ENCODE results near the gene DENND1B.
A peak's percentile ranks its signal among the peaks of the same experiment; 100 is the strongest.
"Not testable (repeated sequence)": the region's sequence is repeated elsewhere in the genome, so short reads cannot be mapped to it uniquely, and the experiment has no call there.

DENND1B gene

DNA sequence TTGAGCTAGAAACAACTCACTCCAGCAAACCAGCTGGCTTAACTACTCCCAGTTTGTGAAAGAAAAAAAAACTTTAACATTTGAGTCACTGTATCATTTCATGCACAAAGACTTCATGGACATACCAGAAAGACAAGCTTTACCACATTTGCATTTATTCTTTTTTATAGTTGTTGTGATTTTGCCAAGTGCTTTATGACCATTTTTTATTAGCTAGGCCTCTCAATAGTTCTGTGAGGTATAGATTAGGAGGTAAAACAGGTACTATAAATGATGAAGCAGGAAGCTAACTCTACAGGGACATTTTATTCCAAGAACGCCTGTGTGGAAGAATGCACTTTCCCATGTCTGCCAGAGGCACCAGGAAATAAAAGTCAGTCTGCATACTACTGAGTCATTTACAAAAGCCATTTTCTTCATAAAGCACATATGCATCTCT lies 8.2 kb upstream of the DENND1B start:
- no peak for DNase-seq (ENCODE audit: low read depth in 2 of 3, low spot score in 1 of 3)

DNA sequence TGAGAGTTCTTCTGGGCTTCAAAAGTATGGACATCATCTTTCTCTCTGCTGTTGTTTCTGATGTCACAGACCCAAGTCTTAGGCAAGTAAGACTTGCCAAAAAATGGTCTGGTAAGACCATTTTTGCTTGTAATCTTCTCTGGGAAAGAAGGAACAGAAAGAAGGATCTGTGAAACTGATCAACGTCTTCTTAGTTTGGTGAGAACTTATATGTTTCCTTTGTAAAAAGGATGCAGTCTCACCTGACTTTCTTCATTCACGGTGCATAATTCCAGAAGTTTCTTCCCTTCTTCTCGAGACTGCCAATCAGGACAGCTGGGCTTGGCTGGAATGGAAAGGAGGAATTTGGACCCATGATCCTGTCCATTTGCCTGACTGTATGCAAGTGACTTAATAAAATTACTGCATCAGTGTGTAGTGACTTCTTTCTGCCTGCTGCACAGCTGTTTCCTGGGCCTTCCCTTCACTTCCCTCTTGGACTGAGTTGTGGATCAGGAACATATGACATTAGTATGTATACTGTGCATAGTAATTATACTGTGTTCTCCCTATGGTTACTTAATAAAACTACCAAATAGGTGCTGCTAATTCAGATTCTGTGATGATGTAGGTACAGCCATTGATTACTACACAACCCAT lies 7.6 kb upstream of the DENND1B start:
- no peak for DNase-seq (ENCODE audit: low read depth in 2 of 3, low spot score in 1 of 3)

DNA sequence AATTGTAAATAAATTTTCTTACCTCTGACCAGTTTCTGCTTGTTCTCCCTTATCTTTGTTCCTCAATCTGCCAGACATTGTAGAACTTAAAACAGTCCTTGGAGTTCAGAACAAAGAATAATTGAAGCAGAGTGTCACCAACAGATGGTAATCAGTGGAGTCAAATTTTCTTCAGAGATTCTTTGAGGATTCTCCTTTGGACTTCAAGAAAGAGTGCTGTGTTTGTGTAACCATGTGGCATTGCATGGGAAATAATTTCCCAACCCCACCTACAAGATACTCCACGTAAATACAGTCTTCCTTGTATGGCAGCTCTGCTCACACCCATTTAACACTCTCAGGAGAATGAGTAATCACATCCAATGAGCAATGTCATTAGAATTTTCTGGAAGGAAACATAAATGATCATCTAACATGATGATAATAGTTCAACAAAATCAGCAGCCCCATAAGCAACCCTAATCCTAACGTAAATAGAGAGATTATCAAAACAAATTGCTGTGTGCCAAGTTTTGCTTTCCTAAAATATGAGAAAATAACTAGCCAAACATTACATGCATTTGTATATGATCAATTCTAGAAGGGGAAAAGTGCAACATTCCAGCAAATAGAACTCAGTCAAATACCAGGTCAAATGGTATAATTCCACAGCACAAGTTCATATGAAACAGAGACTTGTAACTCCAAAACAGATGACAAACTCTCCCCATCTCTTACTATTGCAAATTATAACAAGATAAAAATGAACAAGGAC lies 6.9 kb upstream of the DENND1B start:
- no peak for DNase-seq (ENCODE audit: low read depth in 2 of 3, low spot score in 1 of 3)

DNA sequence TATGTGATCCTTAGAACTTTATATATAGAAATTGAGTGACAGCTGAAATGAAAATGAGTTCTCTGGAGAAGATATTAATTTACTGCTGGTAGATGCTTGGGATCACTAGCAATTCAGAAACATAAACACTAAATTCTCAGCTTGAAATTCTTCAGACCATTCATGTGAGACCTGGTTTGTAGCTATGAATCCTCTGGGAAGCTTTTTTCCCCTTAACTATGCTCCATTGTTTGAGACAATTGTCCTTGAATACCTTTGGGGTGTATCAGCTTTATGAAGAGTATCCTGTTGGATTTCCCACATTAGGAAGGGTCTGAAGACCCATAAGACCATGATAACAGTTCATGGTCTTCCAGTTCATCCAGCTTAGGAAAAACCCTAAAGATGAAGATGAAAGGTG lies 4.6 kb upstream of the DENND1B start:
- no peak for DNase-seq (ENCODE audit: low read depth in 2 of 3, low spot score in 1 of 3)

DNA sequence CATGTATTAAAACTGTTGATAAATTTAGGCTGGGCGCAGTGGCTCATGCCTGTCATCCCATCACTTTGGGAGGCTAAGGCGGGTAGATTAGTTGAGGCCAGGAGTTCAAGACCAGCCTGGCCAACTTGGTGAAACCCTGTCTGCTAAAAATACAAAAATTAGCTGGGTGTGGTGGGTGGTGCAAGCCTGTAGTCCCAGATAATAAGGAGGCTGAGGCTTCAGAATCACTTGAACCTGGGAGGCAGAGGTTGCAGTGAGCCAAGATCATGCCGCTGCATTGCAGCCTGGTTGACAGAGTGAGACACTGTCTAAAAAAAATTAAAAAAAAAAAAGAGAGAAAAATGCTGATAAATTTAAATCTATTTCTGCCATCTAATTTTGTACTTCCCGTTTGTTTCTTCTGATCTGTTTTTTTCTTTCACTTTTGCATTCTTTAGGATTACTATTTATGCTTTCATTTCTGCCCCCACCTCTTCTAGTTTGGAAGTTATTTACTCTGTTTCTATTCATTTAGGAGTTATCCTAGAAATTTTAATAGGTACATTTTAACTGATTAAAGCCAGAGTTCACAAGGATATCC lies 3.2 kb upstream of the DENND1B start:
- DNase-seq (ENCODE audit: low read depth in 2 of 3, low spot score in 1 of 3) = no peak

DNA sequence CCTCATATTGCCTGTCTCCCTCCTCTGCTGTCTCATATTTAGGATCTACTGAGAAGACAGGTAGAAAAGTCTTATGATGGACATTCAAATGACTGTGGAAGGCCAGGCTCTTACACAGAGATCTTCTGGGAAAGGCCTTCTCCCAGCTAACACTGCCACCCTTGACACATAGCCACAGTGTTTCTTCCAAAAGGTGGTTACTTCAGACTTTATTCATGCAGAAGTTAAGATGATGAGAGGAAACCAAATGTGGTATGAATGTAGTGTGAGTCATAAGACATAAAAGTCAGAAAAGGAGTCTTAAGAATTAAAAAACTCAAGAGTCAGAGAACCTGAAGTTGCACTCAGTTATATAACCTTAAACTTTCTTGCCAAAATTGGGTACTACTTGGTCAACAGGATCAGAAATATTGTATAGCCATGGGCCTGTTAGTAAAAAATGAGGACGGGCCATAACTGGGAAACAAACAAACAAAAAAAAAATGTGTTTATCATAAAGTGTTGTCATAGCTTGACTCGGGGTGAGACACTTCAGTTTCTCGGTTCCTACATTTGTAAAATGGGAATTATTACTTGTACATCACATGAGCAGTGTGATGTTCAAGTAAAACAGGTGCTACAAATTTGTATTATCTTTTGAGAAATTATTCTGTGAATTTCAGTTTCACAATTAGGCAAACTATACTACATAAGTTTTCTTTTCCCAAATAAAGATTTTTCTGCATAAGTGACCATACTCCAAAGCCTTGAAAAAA lies 1.2 kb upstream of the DENND1B start:
- peak in 1 of 3 donors; percentile 51 for DNase-seq (ENCODE audit: low read depth in 2 of 3, low spot score in 1 of 3)

DNA sequence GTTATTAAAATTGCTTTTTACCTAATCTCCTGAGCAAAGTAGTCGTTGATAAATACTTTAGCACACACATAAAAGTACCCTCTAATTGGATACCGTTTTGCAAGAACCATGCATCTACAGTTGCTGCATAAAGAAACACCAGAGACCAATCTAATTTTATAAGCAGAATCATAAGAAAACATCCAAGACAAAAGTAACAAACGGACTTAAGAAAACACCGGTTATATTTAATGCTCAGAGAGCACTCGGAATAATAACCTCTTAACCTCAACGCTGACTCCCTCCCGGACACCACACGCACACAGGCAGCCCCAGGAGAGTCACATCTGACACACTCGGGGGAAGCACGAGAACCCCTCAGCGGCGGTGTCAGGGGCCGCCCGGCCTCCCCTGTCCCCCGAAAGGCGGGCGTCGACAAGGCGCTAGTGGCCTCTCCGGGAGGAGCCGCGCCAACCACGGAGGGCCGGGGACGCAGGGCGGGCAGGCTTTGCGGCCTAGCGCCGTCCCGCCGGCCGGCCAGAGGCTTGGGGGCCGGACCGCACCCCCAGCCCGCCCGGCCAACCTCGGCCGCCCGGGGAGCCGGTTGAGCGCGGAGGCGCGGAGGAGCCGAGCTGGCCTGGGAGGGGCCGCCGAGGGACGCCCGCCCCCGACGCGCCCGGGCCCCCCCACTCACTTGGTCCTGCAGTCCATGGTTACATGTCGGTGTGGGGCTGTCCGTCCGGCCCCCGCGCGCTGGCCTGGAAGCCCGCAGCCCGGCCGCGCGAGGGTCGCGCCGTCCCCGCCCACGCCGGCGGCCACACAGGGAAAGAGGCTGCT lies 606 bp downstream of the DENND1B start:
- peak in 2 of 3 donors; percentile 19 to 31 for DNase-seq (ENCODE audit: low read depth in 2 of 3, low spot score in 1 of 3)

DNA sequence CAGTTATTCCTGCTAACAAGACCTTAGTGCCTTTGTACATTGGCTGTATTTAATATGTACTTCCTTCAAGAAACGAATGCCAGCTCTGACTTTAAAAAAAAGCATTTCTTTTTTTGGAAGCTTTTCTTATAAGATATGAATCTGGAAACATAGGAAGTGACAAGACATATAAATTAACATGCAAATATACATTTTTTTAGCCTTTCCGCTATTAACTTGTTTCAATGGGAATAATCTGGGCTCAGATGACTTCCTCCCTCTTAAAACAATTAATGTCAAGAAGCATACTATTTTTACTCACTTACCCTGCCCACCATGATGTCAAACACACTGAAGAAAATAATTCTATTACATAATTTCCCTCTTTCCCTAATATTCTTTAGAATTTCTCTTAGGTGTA lies 1.4 kb downstream of the DENND1B start:
- DNase-seq (ENCODE audit: low read depth in 2 of 3, low spot score in 1 of 3) = no peak

DNA sequence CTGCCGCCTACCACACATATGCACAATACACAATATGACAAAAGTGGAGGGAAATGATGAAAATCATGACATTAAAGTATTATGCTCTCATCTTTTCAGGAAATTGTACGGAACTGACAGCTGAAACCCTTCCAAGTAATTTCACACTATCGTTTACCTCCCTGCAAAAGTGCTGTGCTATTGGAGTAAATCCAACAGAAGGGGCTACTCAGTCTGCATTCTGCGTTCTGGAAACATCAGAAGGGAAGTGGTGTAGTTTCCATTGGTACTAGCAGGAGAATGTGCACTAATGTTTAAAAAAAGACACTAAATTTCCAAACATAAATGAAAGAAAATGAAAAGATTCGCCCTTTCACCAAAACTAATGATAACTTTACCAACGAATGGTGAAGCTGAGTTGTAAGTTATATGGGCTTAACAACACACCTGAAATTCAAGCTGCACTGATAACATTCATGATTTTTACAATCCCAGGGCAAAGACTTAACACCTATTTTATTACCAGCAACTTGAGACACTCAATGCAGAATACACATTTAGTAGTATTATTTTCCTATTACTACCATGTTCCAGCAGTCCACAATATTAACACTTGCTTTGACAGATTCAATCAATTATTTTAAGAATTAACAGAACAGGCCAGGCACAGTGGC lies 3.2 kb downstream of the DENND1B start:
- DNase-seq (ENCODE audit: low read depth in 2 of 3, low spot score in 1 of 3) = no peak

DNA sequence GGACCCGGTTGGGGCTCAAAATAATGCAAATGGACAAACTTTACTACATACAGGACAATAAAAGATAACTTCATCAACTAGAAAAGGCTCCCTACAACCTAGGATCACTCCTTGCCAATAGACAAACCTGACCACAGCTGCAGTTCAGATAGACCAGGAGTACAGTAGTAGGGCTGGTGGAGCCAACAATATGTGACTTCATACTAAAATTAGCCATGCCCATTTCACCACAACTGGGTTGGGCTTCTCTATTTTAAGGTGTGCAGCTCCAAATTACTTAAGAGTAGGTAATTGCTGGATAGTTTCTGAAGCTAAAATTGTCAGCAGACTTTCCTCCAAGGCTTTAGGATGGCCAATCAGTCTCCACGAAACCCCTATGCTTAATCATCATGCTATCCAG lies 3.9 kb downstream of the DENND1B start:
- no peak for DNase-seq (ENCODE audit: low read depth in 2 of 3, low spot score in 1 of 3)

DNA sequence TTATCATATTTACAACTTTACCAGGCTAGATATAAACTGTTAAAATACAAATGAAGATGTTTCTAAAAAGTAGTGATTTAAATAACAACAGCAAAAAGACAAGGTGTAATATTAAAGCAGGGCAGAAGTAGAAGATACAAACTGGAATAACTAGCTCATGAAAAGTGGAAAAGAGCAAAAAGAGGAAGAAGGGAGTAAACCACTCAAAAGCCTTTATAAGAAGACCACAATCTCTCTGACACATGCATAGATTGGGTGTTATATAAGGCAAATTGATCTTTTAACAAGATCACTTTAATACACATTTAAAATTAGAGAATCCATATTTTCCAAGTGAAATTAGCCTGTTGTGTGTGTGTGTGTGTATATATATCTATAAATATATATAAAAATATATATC lies 5.0 kb downstream of the DENND1B start:
- DNase-seq (ENCODE audit: low read depth in 2 of 3, low spot score in 1 of 3) = no peak

DNA sequence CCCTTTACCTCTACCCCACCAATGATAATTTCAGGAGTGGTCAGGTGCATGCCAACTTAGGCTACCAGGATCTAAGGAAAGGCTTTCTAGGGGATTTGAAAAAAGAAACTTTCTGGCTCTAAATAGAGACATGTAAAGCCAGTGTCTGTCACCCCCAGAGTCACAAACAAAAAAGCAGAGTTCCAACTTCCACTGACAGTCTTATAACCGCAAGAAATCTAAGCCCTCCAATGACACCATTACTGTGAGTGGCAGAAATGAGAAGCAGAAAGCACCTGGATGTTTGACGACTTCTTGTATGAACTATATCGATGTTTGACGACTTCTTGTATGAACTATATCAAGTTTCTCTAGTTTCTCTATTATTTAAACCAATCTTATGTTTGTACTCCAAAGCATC lies 6.0 kb downstream of the DENND1B start:
- DNase-seq (ENCODE audit: low read depth in 2 of 3, low spot score in 1 of 3) = no peak

DNA sequence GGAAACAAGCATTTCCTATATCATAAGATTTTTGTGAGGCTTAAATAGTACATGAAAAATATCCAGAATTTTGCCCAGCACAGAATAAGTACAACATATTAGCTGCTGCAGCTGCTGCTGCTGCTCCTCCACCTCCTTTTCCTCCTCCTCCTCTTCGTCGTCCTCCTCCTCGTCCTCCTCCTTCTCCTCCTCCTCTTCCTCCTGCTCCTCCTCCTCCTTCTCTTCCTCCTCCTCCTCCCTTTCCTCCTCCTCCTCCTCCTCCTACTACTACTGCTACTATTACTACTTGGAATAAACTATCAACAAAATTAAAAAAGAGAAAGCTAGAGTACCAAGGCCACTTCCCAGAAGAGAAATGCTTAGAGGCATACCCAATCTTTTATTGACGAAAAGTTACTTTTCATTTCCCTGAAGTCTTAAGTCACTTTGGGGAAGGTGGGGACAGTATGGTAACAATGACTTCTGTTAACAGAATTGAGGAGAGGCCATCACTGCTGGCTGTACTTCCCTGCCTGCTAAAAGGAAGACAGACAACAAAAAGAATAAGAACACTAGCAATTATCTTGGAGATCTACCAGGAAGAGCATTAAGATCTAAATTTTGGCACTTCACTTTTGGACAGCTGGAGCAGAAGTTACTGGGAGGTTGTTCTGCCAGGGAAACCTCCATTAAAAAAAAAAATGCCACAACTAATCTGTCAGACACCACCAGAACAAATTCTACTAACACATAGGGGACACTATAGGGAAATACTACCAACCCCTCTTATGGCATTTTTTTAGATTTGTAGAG lies 7.1 kb downstream of the DENND1B start:
- DNase-seq (ENCODE audit: low read depth in 2 of 3, low spot score in 1 of 3) = no peak

DNA sequence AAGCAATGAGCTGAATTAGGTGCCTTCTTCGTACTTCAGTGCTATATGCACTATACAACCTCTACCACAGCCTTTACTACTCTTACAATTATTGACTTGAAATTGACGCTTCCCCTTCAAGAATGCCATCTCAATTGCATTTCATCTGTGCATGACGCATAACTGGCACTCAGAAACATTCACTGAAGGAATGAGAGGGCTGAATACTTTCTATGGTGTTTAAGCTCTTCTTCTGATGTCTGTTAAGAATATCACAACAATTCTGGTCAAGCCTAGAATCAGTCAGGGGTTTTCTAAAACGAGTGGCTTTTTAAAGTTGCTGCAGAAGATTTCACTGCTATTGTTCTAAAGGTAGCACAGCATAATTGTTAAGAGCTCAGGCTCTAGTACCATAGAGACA lies 11.5 kb downstream of the DENND1B start:
- DNase-seq (ENCODE audit: low read depth in 2 of 3, low spot score in 1 of 3) = no peak

DNA sequence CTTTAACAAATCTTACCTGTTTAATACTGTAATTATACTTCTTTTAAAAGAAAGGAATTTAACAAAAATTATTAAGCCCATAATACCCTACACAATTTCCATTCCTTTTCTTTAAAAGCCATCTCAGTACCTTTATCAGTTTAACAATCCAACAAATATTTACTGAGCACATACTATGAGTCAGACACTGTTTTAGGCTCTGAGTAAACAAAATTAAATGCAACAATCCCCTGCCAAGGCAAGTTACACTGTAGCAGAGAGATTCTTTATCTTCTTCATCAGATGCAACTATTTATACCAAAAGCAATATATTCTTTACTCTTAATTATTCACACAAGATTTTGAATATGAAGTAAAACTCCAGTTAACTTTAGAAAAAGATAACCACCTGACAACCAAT lies 12.0 kb downstream of the DENND1B start:
- no peak for DNase-seq (ENCODE audit: low read depth in 2 of 3, low spot score in 1 of 3)

DNA sequence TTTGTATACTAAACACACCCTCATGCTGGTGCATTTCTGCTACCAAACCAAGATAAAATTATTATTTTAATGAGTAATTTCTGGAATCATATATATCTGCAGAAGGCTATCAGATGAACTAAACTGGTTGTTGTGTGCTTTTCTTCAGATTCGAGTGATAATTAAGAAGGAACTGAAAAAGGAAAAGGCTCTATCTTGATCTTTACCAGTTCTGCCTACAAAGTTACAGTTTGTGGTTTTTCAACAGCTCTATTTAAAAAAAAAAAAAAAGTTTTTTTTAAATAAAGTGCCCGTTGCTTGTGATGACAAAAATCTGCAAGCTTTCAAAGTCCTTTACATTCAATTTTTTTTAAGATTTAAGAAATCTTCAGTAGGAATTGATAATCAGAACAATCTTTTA lies 13.6 kb downstream of the DENND1B start:
- no peak for DNase-seq (ENCODE audit: low read depth in 2 of 3, low spot score in 1 of 3)

DNA sequence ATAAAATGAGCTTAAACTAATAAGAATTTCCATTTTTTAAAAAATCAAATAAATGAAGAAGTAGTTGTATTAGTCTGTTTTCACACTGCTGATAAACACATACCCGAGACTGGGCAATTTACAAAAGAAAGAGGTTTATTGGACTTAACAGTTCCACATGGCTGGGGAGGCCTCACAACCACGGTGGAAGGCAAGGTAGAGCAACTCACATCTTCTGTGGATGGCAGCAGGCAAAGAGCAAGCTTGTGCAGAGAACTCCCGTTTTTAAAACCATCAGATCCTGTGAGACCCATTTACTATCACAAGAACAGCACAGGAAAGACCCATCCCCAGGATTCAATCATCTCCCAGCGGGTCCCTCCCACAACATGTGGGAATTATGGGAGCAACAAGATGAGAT lies 19.7 kb downstream of the DENND1B start:
- DNase-seq (ENCODE audit: low read depth in 2 of 3, low spot score in 1 of 3) = not testable (repeated sequence)

DNA sequence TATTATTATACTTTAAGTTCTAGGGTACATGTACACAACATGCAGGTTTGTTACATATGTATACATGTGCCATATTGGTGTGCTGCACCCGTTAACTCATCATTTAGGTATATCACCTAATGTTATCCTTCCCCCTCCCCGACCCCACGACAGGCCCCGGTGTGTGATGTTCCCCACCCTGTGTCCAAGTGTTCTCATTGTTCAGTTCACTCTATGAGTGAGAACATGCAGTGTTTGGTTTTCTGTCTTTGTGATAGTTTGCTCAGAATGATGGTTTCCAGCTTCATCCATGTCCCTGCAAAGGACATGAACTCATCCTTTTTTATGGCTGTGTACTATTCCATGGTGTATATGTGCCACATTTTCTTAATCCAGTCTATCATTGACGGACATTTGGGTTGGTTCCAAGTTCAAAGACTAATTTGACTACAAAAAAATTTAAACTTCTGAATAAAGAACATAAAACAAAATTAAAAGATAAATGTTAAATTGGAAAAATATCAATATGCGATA lies 22.6 kb downstream of the DENND1B start:
- DNase-seq (ENCODE audit: low read depth in 2 of 3, low spot score in 1 of 3) = not testable (repeated sequence)

DNA sequence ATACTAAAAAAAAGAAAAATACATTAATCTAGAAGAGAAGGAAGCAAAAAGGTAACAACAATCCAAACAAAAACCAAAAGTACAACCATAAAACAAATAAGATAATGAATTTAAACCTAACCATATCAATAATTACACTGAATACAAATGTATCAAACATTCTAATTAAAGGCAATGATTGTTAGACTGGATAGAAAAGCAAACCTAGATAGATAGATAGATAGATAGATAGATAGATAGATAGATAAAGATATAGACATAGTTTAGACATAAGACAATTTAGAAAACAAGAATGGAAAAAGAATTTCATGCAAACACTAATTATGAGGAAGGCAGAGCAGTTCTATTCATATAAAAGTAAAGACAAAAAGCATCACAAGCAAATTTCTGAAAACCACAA lies 24.9 kb downstream of the DENND1B start:
- DNase-seq (ENCODE audit: low read depth in 2 of 3, low spot score in 1 of 3) = no peak
